Naive thymus-derived CD4-positive, alpha-beta T cell (primary cell): ENCODE measurements around the gene TTC34. TPM values are rescaled to one million over a fixed set of nuclear protein-coding genes. Genes with fewer than 3 reads are reported as not detected.
A peak's percentile ranks its signal among the peaks of the same experiment; 100 is the strongest.

Experiments used
- ATAC-seq: fragments of 150-1000 bp; cut with Tn5 transposase; 2 replicates; pipeline ENCODE4 v1.10.0; 2021; ENCODE audit warnings: mild to moderate bottlenecking, moderate library complexity
- CTCF ChIA-PET: fragments of 350-600 bp; sonication (Branson Sonifier 250); formaldehyde crosslinking; loops from one replicate; lab custom pipeline; 2021; ENCODE audit warnings: antibody characterized with exemption; lab: Charles Lee
- POLR2A ChIA-PET: fragments of 350-600 bp; sonication (Branson Sonifier 250); formaldehyde crosslinking; loops from one replicate; lab custom pipeline; 2021; ENCODE audit warnings: antibody characterized with exemption, inconsistent platforms; lab: Charles Lee
- DNase-seq, 9 donors: peaks; one replicate each; pipeline versions ENCODE4 v3.0.0 to v3.0.0-alpha.2; 2020 to 2022; ENCODE audit warnings: mixed read lengths in 1 of 9
- H3K27ac ChIP-seq: one replicate; pipeline ENCODE4 v1.7.0; 2013; ENCODE audit warnings: mild to moderate bottlenecking, low read depth, low read length, moderate library complexity
- H3K27me3 ChIP-seq, 2 donors: one replicate each; pipeline ENCODE4 v1.7.0; 2013; ENCODE audit warnings: low read length in 2 of 2, mild to moderate bottlenecking in 2 of 2, moderate library complexity in 2 of 2; ENCODE audit not compliant: control insufficient read depth in 2 of 2, insufficient read depth in 2 of 2
- H3K36me3 ChIP-seq, 3 experiments: 1 replicate in 2 of 3; 2 replicates in 1 of 3; pipeline ENCODE4 v1.7.0; 2013; ENCODE audit warnings: low read length in 3 of 3, mild to moderate bottlenecking in 3 of 3, moderate library complexity in 1 of 3; ENCODE audit not compliant: insufficient read depth in 3 of 3, control insufficient read depth in 2 of 3
- H3K4me1 ChIP-seq, 2 donors: one replicate each; pipeline ENCODE4 v1.7.0; 2013; ENCODE audit warnings: low read length in 2 of 2, mild to moderate bottlenecking in 2 of 2, moderate library complexity in 1 of 2; ENCODE audit not compliant: control insufficient read depth in 2 of 2, insufficient read depth in 2 of 2
- H3K4me3 ChIP-seq: 2 replicates; pipeline ENCODE4 v1.7.0; 2013; ENCODE audit warnings: mild to moderate bottlenecking, low read length
- H3K9me3 ChIP-seq, 3 experiments: 1 replicate in 2 of 3; 2 replicates in 1 of 3; pipeline ENCODE4 v1.7.0; 2013; ENCODE audit warnings: low read length in 3 of 3; ENCODE audit not compliant: control insufficient read depth in 2 of 3
- H3K27ac Mint-ChIP-seq, 9 donors: one replicate each; pipeline ENCODE4 v1.8.0; 2020 to 2022; ENCODE audit warnings: mixed read lengths in 9 of 9, mild to moderate bottlenecking in 8 of 9, moderate library complexity in 5 of 9, inconsistent platforms in 2 of 9
- H3K27me3 Mint-ChIP-seq, 5 donors: one replicate each; pipeline ENCODE4 v1.8.0; 2021 to 2022; ENCODE audit warnings: mixed read lengths in 5 of 5, mild to moderate bottlenecking in 1 of 5
- H3K36me3 Mint-ChIP-seq, 5 donors: one replicate each; pipeline ENCODE4 v1.8.0; 2020 to 2022; ENCODE audit warnings: mixed read lengths in 5 of 5, mild to moderate bottlenecking in 3 of 5, inconsistent platforms in 1 of 5
- H3K4me1 Mint-ChIP-seq, 7 donors: one replicate each; pipeline ENCODE4 v1.8.0; 2020 to 2022; ENCODE audit warnings: mixed read lengths in 7 of 7, mild to moderate bottlenecking in 3 of 7, inconsistent platforms in 1 of 7
- H3K4me3 Mint-ChIP-seq, 10 donors: one replicate each; pipeline ENCODE4 v1.8.0; 2020 to 2022; ENCODE audit warnings: mild to moderate bottlenecking in 10 of 10, mixed read lengths in 10 of 10, moderate library complexity in 6 of 10, inconsistent platforms in 2 of 10
- H3K9me3 Mint-ChIP-seq, 11 donors: one replicate each; pipeline ENCODE4 v1.8.0; 2020 to 2022; ENCODE audit warnings: mixed read lengths in 11 of 11, mild to moderate bottlenecking in 4 of 11, inconsistent platforms in 1 of 11, moderate library complexity in 1 of 11
- intact Hi-C, 2 donors: fragments of 100-400 bp; cut with micrococcal nuclease; formaldehyde crosslinking; loops; one replicate each; pipeline ENCODE4 v1.15.1; 2023
- polyA plus RNA-seq, 2 donors: library from polyadenylated mRNA; unstranded; fragments of 300-500 nt; fragmentation: Illumina TruSeq; gene quantifications; one replicate each; pipeline ENCODE4 v1.2.3, GENCODE V29; 2021
- total RNA-seq, 6 experiments: library from RNA in 5 of 6; stranded (reverse) in 5 of 6; gene quantifications; 1 replicate in 5 of 6; 2 replicates in 1 of 6; pipeline ENCODE4 v1.2.3 and lab custom pipeline; 2021 to 2026

Gene TTC34
- total and polyA plus RNA-seq, 7 experiments from 2014 or later, result 0.28 to 8.0 (median 2.1) TPM

GRCh38 chr1:2639607-2640521, 161.6 kb downstream of the TTC34 start:
- DNase-seq (no peak), ATAC-seq (no peak)
- H3K27ac ChIP-seq, result peak overlapping the region; percentile 22
- peaks cover 7 to 24% (median 14%) of the 10 kb centered on the region in 7 donors for H3K4me1 Mint-ChIP-seq
- peaks cover 9% of the 10 kb centered on the region in 2 donors for H3K4me1 ChIP-seq
- POLR2A ChIA-PET, result interaction anchor here (1.6 kb wide), 1 partner anchor 53 kb away, joined by 3 read pairs; no protein-coding TSS in a partner anchor
- no peaks in the 10 kb centered on the region for H3K36me3 ChIP-seq
- CTCF ChIA-PET, result interaction anchor here (0.5 kb wide), 1 partner anchor 504 kb away, joined by 3 read pairs; no protein-coding TSS in a partner anchor
- H3K36me3 Mint-ChIP-seq, result peaks cover 0 to 8% (median 0%) of the 10 kb centered on the region in 5 donors
- H3K27ac Mint-ChIP-seq, result peak overlapping the region in 2 of 9 donors; percentile 17 to 79
- peaks cover 0 to 3% (median 0%) of the 10 kb centered on the region in 5 donors for H3K27me3 Mint-ChIP-seq
- H3K4me3 ChIP-seq, result no peak overlapping the region
- H3K9me3 ChIP-seq, result no peaks in the 10 kb centered on the region
- no peaks in the 10 kb centered on the region for H3K27me3 ChIP-seq
- peaks cover 0 to 12% (median 0%) of the 10 kb centered on the region in 11 donors for H3K9me3 Mint-ChIP-seq
- H3K4me3 Mint-ChIP-seq, result peak overlapping the region in 4 of 10 donors; percentile 12 to 32 (median 22)
- intact Hi-C loops, result loop anchor here in 1 of 2 donors (10.0 kb wide), 1 partner anchor 445 kb away; the partner anchor contains the start of gene FAAP20

DNA sequence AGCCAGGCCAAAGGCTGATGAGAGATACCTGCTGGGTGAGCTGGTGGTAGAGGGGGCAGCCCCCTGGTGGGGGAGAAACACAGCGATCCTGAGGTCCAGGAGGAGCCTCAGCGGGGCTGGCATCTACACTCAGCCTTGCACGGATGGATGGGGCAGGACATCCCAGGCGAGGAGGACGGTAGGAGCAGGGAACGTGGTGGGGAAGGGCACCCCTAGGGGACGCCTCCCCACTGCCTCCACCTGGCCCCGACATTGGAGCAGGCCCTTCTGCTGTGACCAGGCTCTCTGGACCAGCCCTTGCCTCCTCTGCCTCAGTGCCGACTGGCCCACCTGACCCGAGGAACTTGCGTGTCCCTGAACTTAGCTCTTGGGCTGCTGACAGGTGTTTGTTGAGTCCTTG, 162.3 kb downstream of the TTC34 start:
- Mint-ChIP-seq H3K27me3 (peaks cover 0 to 3% (median 0%) of the 10 kb centered on the region in 5 donors), H3K4me1 (peaks cover 7 to 24% (median 14%) of the 10 kb centered on the region in 7 donors), H3K36me3 (peaks cover 0 to 8% (median 0%) of the 10 kb centered on the region in 5 donors), H3K9me3 (peaks cover 0 to 12% (median 0%) of the 10 kb centered on the region in 11 donors), H3K4me3 (peak overlapping the region in 1 of 10 donors; percentile 29), H3K27ac (peak overlapping the region in 4 of 9 donors; percentile 12 to 25 (median 16))
- POLR2A ChIA-PET, result interaction anchor here (1.6 kb wide), 1 partner anchor 52 kb away, joined by 3 read pairs; no protein-coding TSS in a partner anchor
- intact Hi-C loops, result no loop called here
- no peak overlapping the region for H3K4me3 ChIP-seq
- peaks cover 9% of the 10 kb centered on the region in 2 donors for H3K4me1 ChIP-seq
- CTCF ChIA-PET, result no interaction called here
- no peaks in the 10 kb centered on the region for H3K36me3 ChIP-seq
- no peaks in the 10 kb centered on the region for H3K27me3 ChIP-seq
- no peak overlapping the region for H3K27ac ChIP-seq
- no peaks in the 10 kb centered on the region for H3K9me3 ChIP-seq
- DNase-seq (no peak), ATAC-seq (no peak)

DNA sequence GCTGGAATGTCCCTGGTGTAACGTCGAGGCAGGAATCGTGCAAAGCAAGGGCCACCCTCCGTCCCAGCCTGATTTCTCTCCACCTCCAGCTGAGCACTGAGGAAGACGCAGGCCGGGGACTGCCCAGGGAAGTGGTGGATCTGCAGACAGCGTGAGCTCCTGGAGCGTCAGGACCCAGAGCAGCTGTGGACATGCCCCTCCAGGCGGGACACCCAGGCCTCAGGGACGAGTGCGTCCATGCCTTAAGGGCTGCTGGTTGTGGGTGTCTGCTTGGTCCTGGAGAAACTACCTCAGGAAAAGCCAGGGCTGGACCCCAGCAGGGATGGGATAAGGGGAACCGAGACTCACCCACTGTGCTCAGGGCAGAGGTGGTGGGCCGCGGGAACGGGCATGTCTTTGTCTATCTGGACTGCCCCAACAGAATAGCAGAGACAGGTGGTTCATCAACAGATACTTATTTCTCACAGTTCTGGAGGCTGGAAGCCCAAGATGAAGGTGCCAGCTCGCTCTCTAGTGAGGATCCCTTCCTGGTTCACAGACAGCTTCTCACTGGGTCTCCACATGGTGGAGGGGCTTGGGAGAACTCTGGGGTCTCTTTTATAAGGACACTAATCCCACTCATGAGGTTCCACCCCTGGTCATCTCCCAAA, 162.9 kb downstream of the TTC34 start:
- Mint-ChIP-seq H3K27ac (peak overlapping the region in 4 of 9 donors; percentile 12 to 42 (median 20)), H3K36me3 (peaks cover 0 to 8% (median 0%) of the 10 kb centered on the region in 5 donors), H3K9me3 (peaks cover 0 to 12% (median 0%) of the 10 kb centered on the region in 11 donors), H3K27me3 (peaks cover 0 to under 1% (median 0%) of the 10 kb centered on the region in 5 donors), H3K4me3 (no peak overlapping the region), H3K4me1 (peaks cover 6 to 21% (median 13%) of the 10 kb centered on the region in 7 donors)
- no peaks in the 10 kb centered on the region for H3K36me3 ChIP-seq
- DNase-seq, result no peak
- ChIA-PET CTCF (no interaction called here), POLR2A (interaction anchor here (1.2 to 1.6 kb wide), 2 partner anchors 83 to 90 kb away, joined by 3 to 7 read pairs; partner anchors contain the start of gene TNFRSF14)
- H3K9me3 ChIP-seq, result no peaks in the 10 kb centered on the region
- H3K27ac ChIP-seq, result no peak overlapping the region
- H3K4me3 ChIP-seq, result no peak overlapping the region
- intact Hi-C loops, result no loop called here
- H3K4me1 ChIP-seq, result peaks cover 9% of the 10 kb centered on the region in 2 donors
- no peaks in the 10 kb centered on the region for H3K27me3 ChIP-seq
- ATAC-seq, result no peak

DNA sequence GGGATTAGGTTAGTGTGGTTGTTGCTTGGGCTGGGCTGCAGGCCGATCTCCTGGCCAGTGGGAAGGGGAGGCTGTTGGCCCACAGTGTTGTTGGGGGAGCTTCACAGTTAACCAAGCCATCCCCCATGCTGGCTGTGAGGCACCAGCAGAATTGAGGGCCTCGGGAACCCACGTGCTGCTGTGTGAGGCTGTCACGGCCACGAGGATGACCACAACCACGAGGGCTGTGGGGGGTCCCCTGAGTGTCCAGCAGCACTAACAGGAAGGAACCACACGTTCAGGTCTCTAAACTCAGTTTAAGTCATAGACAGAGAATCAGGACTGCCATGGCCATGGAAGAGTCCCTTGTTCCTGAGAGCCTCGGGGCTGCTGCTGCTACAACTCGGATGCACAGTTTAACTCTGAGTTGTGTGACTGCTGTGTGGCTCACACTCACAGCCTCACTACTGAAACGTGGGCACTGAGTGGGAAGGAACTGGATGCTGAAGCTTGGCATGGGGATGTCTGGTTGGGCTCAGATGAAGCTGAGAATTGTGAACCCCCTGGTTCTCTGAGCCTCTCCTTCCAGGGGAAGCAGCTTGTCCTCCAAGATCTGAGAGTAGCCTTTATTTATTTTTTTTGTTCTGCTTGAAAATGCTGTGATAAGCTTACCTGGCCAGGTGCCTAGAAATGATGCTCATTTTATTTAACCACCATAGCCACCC, 163.9 kb downstream of the TTC34 start:
- no peak for ATAC-seq
- Mint-ChIP-seq H3K9me3 (peaks cover 0 to 12% (median 0%) of the 10 kb centered on the region in 11 donors), H3K36me3 (peaks cover 0 to 8% (median 0%) of the 10 kb centered on the region in 5 donors), H3K27me3 (no peaks in the 10 kb centered on the region), H3K4me1 (peaks cover 5 to 18% (median 11%) of the 10 kb centered on the region in 7 donors), H3K4me3 (no peak overlapping the region), H3K27ac (peak overlapping the region in 1 of 9 donors; percentile 82)
- peaks cover 6 to 9% of the 10 kb centered on the region in 2 donors for H3K4me1 ChIP-seq
- intact Hi-C loops, result no loop called here
- no peak overlapping the region for H3K27ac ChIP-seq
- no peak overlapping the region for H3K4me3 ChIP-seq
- DNase-seq, result no peak
- ChIA-PET CTCF (no interaction called here), POLR2A (interaction anchor here (0.6 to 1.6 kb wide), 3 partner anchors 82 to 337 kb away, joined by 3 to 7 read pairs (median 3); partner anchors contain the start of gene TNFRSF14)
- H3K36me3 ChIP-seq, result no peaks in the 10 kb centered on the region
- H3K27me3 ChIP-seq, result no peaks in the 10 kb centered on the region
- no peaks in the 10 kb centered on the region for H3K9me3 ChIP-seq

- H3K4me1 ChIP-seq, result peaks cover 0 to 3% of the 10 kb centered on the region in 2 donors
- H3K4me3 ChIP-seq, result no peak overlapping the region
- H3K9me3 Mint-ChIP-seq, result peaks cover 0 to 12% (median 0%) of the 10 kb centered on the region in 11 donors
- H3K27me3 Mint-ChIP-seq, result peaks cover 0 to 1% (median under 1%) of the 10 kb centered on the region in 5 donors
- DNase-seq, result no peak
- peak overlapping the region in 1 of 10 donors; percentile 58 for H3K4me3 Mint-ChIP-seq
- no peaks in the 10 kb centered on the region for H3K27me3 ChIP-seq
- H3K9me3 ChIP-seq, result no peaks in the 10 kb centered on the region
- no peak overlapping the region for H3K27ac ChIP-seq
- no peak for ATAC-seq
- ChIA-PET CTCF (no interaction called here), POLR2A (interaction anchor here (0.9 to 1.6 kb wide), 3 partner anchors 51 to 90 kb away, joined by 3 to 7 read pairs (median 4); partner anchors contain the start of gene TNFRSF14)
- no peaks in the 10 kb centered on the region for H3K36me3 ChIP-seq
- intact Hi-C loops, result no loop called here
- peaks cover 0 to 8% (median 0%) of the 10 kb centered on the region in 5 donors for H3K36me3 Mint-ChIP-seq
- peak overlapping the region in 1 of 9 donors; percentile 82 for H3K27ac Mint-ChIP-seq
- H3K4me1 Mint-ChIP-seq, result peaks cover 0 to 14% (median 5%) of the 10 kb centered on the region in 7 donors
These were observed 164.8 kb downstream of the TTC34 start for GRCh38 chr1:2636733-2637132.
